Ovary (tissue), 1 donor: ENCODE measurements around the gene TJAP1.

Experiments used
- EP300 ChIP-seq: sonication (generic); formaldehyde crosslinking; IDR thresholded peaks from one replicate; pipeline ENCODE4 v1.6.1; 2017; ENCODE audit warnings: antibody characterized with exemption
- POLR2A ChIP-seq: fragments of 450-650 bp; IDR thresholded peaks from one replicate; pipeline ENCODE4 v1.6.1; 2017; ENCODE audit warnings: antibody characterized with exemption, mild to moderate bottlenecking, moderate library complexity

DNA sequence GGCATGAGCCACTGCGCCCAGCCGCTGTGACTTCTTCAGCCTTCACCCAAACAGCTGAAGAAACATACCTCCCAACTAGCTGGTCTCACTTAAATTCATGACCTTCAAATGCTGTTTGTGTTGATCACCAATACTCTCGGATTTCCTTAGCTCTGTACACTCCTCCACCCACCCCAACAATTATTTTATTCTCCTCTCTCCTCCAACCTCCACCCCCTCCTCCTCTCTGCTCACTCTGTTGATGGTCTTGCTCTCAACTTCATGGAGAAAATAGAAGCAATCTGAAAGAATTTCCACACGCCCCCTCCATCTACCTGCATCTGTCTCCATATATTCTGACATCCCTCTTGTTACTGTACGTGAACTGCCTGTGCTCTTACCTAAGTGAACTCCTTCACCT is 15.4 kb upstream of the TJAP1 start:
- TF ChIP-seq EP300 (no peak), POLR2A (no peak)
